IMR-90 (cell line): ENCODE measurements around the gene ONECUT1.

Source experiments
- BHLHE40 ChIP-seq: fragments of 150-350 bp; IDR thresholded peaks from 2 replicates; pipeline ENCODE4 v1.6.1; 2016; ENCODE audit warnings: mild to moderate bottlenecking, low read depth, low read length
- CEBPB ChIP-seq: IDR thresholded peaks from 2 replicates; pipeline ENCODE4 v1.6.1; 2012; ENCODE audit warnings: low read depth, low read length, improper control_type of control experiment
- CTCF ChIP-seq: conservative IDR thresholded peaks from 2 replicates; pipeline ENCODE4 v1.5.1; 2012; ENCODE audit warnings: mild to moderate bottlenecking, low read depth, low read length, improper control_type of control experiment
- MAFK ChIP-seq: IDR thresholded peaks from 2 replicates; pipeline ENCODE4 v1.6.1; 2012; ENCODE audit warnings: low read depth, low read length, improper control_type of control experiment
- MAZ ChIP-seq: IDR thresholded peaks from 2 replicates; pipeline ENCODE4 v1.6.1; 2012; ENCODE audit warnings: low read depth, mild to moderate bottlenecking, low read length, improper control_type of control experiment, moderate library complexity, borderline replicate concordance
- MXI1 ChIP-seq: IDR thresholded peaks from 2 replicates; pipeline ENCODE4 v1.6.1; 2012; ENCODE audit warnings: low read depth, mild to moderate bottlenecking, low read length, moderate library complexity, borderline replicate concordance
- POLR2A ChIP-seq: IDR thresholded peaks from 2 replicates; pipeline ENCODE4 v1.6.1; 2012; ENCODE audit warnings: mild to moderate bottlenecking, low read depth, low read length
- RAD21 ChIP-seq: IDR thresholded peaks from 2 replicates; pipeline ENCODE4 v1.6.1; 2012; ENCODE audit warnings: low read length, improper control_type of control experiment
- RFX5 ChIP-seq: IDR thresholded peaks from 2 replicates; pipeline ENCODE4 v1.8.0; 2012; ENCODE audit warnings: low read depth, mild to moderate bottlenecking, low read length, moderate library complexity
- TF ChIP-seq, protein P1 (sequence below): fragments of 150-350 bp; IDR thresholded peaks from 2 replicates; pipeline ENCODE4 v1.6.1; 2017; ENCODE audit warnings: mild to moderate bottlenecking, antibody characterized with exemption, low read length, low read depth
- TF ChIP-seq, protein P2 (sequence below): fragments of 150-350 bp; IDR thresholded peaks from 2 replicates; pipeline ENCODE4 v1.6.1; 2016; ENCODE audit warnings: low read depth, mild to moderate bottlenecking, low read length, moderate library complexity, borderline replicate concordance

DNA sequence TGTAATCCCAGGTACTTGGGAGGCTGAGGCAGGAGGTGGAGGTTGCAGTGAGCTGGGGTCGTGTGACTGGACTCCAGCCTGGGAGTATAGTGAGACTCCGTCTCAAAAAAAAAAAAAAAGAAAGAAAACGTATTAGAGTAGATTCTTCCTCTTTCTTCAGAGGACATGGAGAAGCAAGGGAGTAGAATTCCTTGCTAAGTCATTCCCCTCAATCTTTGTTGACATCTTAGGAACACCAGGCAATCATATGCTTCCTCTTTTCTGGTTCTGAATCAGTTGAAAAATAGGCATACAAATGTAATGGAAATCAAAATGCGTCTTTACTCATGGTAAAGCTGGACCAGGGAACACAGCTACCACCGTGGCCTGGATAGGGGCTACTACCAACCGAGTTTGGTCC is 72.7 kb downstream of the ONECUT1 start:
- TF ChIP-seq POLR2A (no peak), CTCF (no peak), CEBPB (no peak), RAD21 (no peak), BHLHE40 (no peak), MAFK (no peak), MXI1 (no peak), RFX5 (no peak), MAZ (no peak)
- TF ChIP-seq, protein P1, sequence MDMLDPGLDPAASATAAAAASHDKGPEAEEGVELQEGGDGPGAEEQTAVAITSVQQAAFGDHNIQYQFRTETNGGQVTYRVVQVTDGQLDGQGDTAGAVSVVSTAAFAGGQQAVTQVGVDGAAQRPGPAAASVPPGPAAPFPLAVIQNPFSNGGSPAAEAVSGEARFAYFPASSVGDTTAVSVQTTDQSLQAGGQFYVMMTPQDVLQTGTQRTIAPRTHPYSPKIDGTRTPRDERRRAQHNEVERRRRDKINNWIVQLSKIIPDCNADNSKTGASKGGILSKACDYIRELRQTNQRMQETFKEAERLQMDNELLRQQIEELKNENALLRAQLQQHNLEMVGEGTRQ = no peak
- TF ChIP-seq, protein P2, sequence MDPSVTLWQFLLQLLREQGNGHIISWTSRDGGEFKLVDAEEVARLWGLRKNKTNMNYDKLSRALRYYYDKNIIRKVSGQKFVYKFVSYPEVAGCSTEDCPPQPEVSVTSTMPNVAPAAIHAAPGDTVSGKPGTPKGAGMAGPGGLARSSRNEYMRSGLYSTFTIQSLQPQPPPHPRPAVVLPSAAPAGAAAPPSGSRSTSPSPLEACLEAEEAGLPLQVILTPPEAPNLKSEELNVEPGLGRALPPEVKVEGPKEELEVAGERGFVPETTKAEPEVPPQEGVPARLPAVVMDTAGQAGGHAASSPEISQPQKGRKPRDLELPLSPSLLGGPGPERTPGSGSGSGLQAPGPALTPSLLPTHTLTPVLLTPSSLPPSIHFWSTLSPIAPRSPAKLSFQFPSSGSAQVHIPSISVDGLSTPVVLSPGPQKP = no peak
